K562 (cell line): ENCODE results near the gene STAM2. TPM values are rescaled to one million over a fixed set of nuclear protein-coding genes. Genes with fewer than 3 reads are reported as not detected.

Experiments used
- SAFB ChIP-seq: fragments of 200-400 bp; formaldehyde crosslinking; IDR thresholded peaks from 2 replicates; pipeline ENCODE4 v1.6.1; 2017; ENCODE audit warnings: low read depth, low read length, borderline replicate concordance
- SIN3A ChIP-seq, 2 experiments: fragments of 150-350 bp in 1 of 2; IDR thresholded peaks; 2 replicates each; pipeline ENCODE4 v1.6.1; 2011 to 2016; ENCODE audit warnings: borderline replicate concordance in 2 of 2, low read depth in 2 of 2, low read length in 2 of 2, mild to moderate bottlenecking in 2 of 2, moderate library complexity in 2 of 2; ENCODE audit not compliant: control insufficient read depth in 1 of 2
- SMAD3 ChIP-seq: fragments of 450-650 bp; formaldehyde crosslinking; conservative IDR thresholded peaks from 2 replicates; pipeline ENCODE4 v1.4.0; 2020; ENCODE audit warnings: mild to moderate bottlenecking
- TAF7 ChIP-seq: fragments of 450-650 bp; IDR thresholded peaks from 2 replicates; pipeline ENCODE4 v1.6.1; 2016; ENCODE audit warnings: missing genetic modification characterization, missing compliant biosample characterization
- polyA plus RNA-seq, 8 experiments: library from polyadenylated mRNA; depleted of rRNA in 4 of 8; stranded (reverse) in 5 of 8; unstranded in 3 of 8; fragments of >200 nt; fragmentation: Nextera tagmentation in 2 of 8; fragmentation: Illumina TruSeq in 1 of 8; extraction: Ambion mirVana in 2 of 8; extraction: Trizol in 1 of 8; gene quantifications; 2 replicates each; pipeline versions ENCODE4 v1.2.1 to v1.2.3, GENCODE V29; 2011 to 2014; ENCODE audit warnings: inconsistent platforms in 1 of 8, missing spikeins in 1 of 8
- small RNA-seq: library from RNA; depleted of rRNA; stranded (forward); fragments of <200 nt; gene quantifications from one replicate; pipeline ENCODE3, GENCODE V24; 2014
- total RNA-seq, 7 experiments: library from RNA; depleted of rRNA in 6 of 7; stranded (reverse); fragments of >200 nt in 6 of 7; fragmentation: Illumina TruSeq in 2 of 7; extraction: Trizol in 2 of 7; gene quantifications; 2 replicates each; pipeline versions ENCODE4 v1.2.1 to v1.2.3, GENCODE V29; 2011 to 2021; ENCODE audit warnings: low replicate concordance in 1 of 7
- TF ChIP-seq, protein P1 (sequence below), 2 experiments: fragments of 450-650 bp in 1 of 2; sonication (generic) in 1 of 2; formaldehyde crosslinking; conservative IDR thresholded peaks; 2 replicates each; pipeline versions ENCODE4 v1.4.0 to v1.8.1; 2020 to 2022; ENCODE audit warnings: mild to moderate bottlenecking in 1 of 2, missing genetic modification reagents in 1 of 2
- TF ChIP-seq, protein P2 (sequence below): IDR thresholded peaks from 3 replicates; pipeline ENCODE4 v1.6.1; 2011; ENCODE audit warnings: borderline replicate concordance, mild to moderate bottlenecking, moderate library complexity; ENCODE audit not compliant: insufficient read length; ENCODE audit errors: extremely low read depth
- TF ChIP-seq, protein P3 (sequence below): fragments of 250-450 bp; sonication (Bioruptor Pico); IDR thresholded peaks from 2 replicates; pipeline ENCODE4 v1.5.0; 2021; ENCODE audit warnings: mild to moderate bottlenecking, moderate library complexity

STAM2 gene
- total and polyA plus RNA-seq, 9 of the 15 experiments (the other 6 are each of a cell fraction or from before 2014, with no cell fraction given), result 4.5 to 13.9 (median 8.7) TPM

DNA sequence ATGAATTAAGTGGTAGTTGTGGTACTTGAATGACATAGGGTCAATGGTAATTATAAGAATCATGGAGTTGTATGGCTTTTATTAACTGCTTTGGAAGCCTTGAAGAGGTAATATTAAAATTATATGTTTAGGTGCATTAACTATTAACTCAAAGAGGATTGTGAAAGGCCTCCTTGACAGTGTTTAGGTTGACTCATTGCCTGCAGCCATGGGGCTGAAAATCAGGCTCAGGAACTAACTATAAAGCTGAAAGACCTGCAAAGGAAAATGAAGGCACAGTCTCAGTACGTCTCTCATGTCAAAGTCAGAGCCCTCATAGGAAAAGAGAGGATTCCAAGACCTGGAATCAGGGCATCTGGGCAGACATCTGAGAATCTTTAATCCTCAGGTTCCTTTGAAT lies 107.7 kb downstream of the STAM2 start (continued):
- no peak for TF ChIP-seq SIN3A (IDR thresholded peaks at IDR 0.05; ENCODE audit: borderline replicate concordance in 2 of 2, control insufficient read depth in 1 of 2, low read depth in 2 of 2, low read length in 2 of 2)
- no peak for TF ChIP-seq SAFB
- TF ChIP-seq, protein P1, sequence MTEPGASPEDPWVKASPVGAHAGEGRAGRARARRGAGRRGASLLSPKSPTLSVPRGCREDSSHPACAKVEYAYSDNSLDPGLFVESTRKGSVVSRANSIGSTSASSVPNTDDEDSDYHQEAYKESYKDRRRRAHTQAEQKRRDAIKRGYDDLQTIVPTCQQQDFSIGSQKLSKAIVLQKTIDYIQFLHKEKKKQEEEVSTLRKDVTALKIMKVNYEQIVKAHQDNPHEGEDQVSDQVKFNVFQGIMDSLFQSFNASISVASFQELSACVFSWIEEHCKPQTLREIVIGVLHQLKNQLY (CRISPR knock-in tag; conservative IDR thresholded peaks at IDR 0.05), result no peak
- TF ChIP-seq TAF7 (tag), result no peak
- TF ChIP-seq, protein P2, sequence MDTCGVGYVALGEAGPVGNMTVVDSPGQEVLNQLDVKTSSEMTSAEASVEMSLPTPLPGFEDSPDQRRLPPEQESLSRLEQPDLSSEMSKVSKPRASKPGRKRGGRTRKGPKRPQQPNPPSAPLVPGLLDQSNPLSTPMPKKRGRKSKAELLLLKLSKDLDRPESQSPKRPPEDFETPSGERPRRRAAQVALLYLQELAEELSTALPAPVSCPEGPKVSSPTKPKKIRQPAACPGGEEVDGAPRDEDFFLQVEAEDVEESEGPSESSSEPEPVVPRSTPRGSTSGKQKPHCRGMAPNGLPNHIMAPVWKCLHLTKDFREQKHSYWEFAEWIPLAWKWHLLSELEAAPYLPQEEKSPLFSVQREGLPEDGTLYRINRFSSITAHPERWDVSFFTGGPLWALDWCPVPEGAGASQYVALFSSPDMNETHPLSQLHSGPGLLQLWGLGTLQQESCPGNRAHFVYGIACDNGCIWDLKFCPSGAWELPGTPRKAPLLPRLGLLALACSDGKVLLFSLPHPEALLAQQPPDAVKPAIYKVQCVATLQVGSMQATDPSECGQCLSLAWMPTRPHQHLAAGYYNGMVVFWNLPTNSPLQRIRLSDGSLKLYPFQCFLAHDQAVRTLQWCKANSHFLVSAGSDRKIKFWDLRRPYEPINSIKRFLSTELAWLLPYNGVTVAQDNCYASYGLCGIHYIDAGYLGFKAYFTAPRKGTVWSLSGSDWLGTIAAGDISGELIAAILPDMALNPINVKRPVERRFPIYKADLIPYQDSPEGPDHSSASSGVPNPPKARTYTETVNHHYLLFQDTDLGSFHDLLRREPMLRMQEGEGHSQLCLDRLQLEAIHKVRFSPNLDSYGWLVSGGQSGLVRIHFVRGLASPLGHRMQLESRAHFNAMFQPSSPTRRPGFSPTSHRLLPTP, result no peak
- TF ChIP-seq, protein P3, sequence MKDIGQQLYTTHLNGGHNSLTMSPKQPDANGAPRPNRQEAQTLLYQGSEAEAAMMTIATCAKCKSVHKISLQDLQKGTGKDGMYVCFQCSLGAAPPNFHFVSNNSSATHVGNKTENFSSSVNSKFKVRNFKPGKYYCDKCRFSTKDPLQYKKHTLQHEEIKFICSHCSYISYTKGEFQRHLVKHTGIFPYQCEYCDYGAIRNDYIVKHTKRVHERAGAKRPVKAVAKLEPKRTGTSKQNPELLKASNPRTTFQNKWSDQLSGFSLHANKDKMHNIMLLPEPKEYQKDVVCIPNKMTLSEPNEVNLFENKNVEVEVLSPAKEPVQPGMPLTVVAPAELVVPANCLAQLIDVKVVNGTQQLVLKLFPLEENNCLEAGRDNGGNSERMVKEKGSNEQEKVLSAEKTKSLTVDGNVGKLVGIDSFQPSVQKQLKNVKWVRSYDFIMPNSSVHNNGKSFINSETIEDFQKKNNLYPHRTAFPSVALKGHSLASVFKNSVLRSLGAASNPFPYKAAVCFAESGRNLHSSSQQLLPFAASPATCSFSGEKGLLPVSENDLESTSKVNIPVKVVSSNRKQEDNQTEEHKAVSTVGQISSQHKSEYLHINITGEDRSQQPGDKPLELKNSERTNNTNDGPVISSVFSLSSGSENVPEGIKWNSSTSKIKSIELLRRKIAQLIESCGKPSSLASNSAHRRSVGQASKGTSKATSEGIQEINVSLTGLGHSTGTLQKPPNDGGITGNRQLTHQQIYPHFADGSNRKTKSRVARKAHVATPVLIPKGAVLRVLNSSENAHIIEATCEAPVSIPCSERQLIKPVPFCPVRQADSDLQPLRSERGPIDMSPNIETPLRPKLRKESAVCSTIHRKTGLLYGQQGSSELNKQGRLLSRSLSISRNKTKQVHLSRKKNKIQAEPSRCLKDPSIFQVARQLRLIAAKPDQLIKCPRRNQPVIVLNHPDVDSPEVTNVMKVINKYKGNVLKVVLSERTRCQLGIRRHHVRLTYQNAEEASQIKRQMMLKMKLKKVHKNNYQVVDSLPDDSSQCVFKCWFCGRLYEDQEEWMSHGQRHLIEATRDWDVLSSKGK (CRISPR knock-in tag), result no peak
- no peak for TF ChIP-seq SMAD3 (CRISPR knock-in tag)

Small RNAs within 50 kb of the gene (small RNA-seq; reads per million reads assigned to genes)
- gene RPL30P2, result not detected

Other genes with a start within 250 kb of the STAM2 start
- 0.05 and 0.08 TPM in 2 replicates for gene CACNB4, start 76.7 kb downstream of the STAM2 start, total RNA-seq (2014; rRNA removed)
- 0.06 and 0.07 TPM in 2 replicates for gene CACNB4, start 76.7 kb downstream of the STAM2 start, total RNA-seq (2014; rRNA removed; fragmentation: Illumina TruSeq; extraction: Trizol)
- gene CACNB4, start 76.7 kb downstream of the STAM2 start, total RNA-seq (2015; rRNA removed; fragmentation: Illumina TruSeq; extraction: Trizol), result 0.04 and 0.11 TPM in 2 replicates
- gene CACNB4, start 76.7 kb downstream of the STAM2 start, total RNA-seq (2021), result 0.04 and 0.16 TPM in 2 replicates
- gene CACNB4, start 76.7 kb downstream of the STAM2 start, polyA plus RNA-seq (2011; rRNA removed), result 0.01 and 0.04 TPM in 2 replicates
- 0.03 TPM in 1 of 2 replicates, not detected in the other for gene CACNB4, start 76.7 kb downstream of the STAM2 start, polyA plus RNA-seq (2014; fragmentation: Illumina TruSeq; extraction: Trizol)
- gene CACNB4, start 76.7 kb downstream of the STAM2 start, polyA plus RNA-seq (2014; fragmentation: Nextera tagmentation; extraction: Ambion mirVana), result under 1 TPM; 0.01 to 0.20 TPM
- 0.01 and 0.08 TPM in 2 replicates for gene CACNB4, start 76.7 kb downstream of the STAM2 start, polyA plus RNA-seq (2014; rRNA removed)
- 0.20 TPM in 1 of 2 replicates, not detected in the other for gene FMNL2, start 159.4 kb upstream of the STAM2 start, total RNA-seq (2014; rRNA removed)
- 0.25 and 0.54 TPM in 2 replicates for gene FMNL2, start 159.4 kb upstream of the STAM2 start, total RNA-seq (2014; rRNA removed; fragmentation: Illumina TruSeq; extraction: Trizol)
- 0.19 and 0.22 TPM in 2 replicates for gene FMNL2, start 159.4 kb upstream of the STAM2 start, total RNA-seq (2015; rRNA removed; fragmentation: Illumina TruSeq; extraction: Trizol)
- gene FMNL2, start 159.4 kb upstream of the STAM2 start, total RNA-seq (2021), result 0.27 TPM in 2 replicates
- 0.18 and 0.21 TPM in 2 replicates for gene FMNL2, start 159.4 kb upstream of the STAM2 start, polyA plus RNA-seq (2011; rRNA removed)
- gene FMNL2, start 159.4 kb upstream of the STAM2 start, polyA plus RNA-seq (2014; fragmentation: Illumina TruSeq; extraction: Trizol), result 0.22 and 0.43 TPM in 2 replicates
- under 1 TPM; 0.15 to 0.49 TPM for gene FMNL2, start 159.4 kb upstream of the STAM2 start, polyA plus RNA-seq (2014; fragmentation: Nextera tagmentation; extraction: Ambion mirVana)
- 0.16 and 0.22 TPM in 2 replicates for gene FMNL2, start 159.4 kb upstream of the STAM2 start, polyA plus RNA-seq (2014; rRNA removed)